Endothelial cell of umbilical vein (primary cell): ENCODE measurements around the gene FBLIM1.

ENCODE experiments used
- EZH2 ChIP-seq: IDR thresholded peaks from 2 replicates; pipeline ENCODE4 v1.6.1; 2012; ENCODE audit warnings: borderline replicate concordance, low read depth, mild to moderate bottlenecking, moderate library complexity, low read length, inconsistent platforms; ENCODE audit not compliant: severe bottlenecking
- FOS ChIP-seq: IDR thresholded peaks from 2 replicates; pipeline ENCODE4 v1.6.1; 2011; ENCODE audit warnings: mild to moderate bottlenecking, low read length, moderate library complexity, borderline replicate concordance; ENCODE audit not compliant: insufficient read depth
- GATA2 ChIP-seq: IDR thresholded peaks from 2 replicates; pipeline ENCODE4 v1.7.0; 2011; ENCODE audit warnings: low read depth, mild to moderate bottlenecking, moderate library complexity, mixed read lengths, low read length; ENCODE audit not compliant: insufficient read length, insufficient read depth
- JUN ChIP-seq: IDR thresholded peaks from 2 replicates; pipeline ENCODE4 v1.6.1; 2011; ENCODE audit warnings: borderline replicate concordance, low read depth; ENCODE audit not compliant: insufficient read length, insufficient read depth
- MYC ChIP-seq: IDR thresholded peaks from one replicate; pipeline ENCODE4 v1.6.1; 2011; ENCODE audit warnings: mild to moderate bottlenecking, low read depth, low read length
- POLR2A ChIP-seq: IDR thresholded peaks from 2 replicates; pipeline ENCODE4 v1.6.1; 2012; ENCODE audit warnings: low read depth, mild to moderate bottlenecking, control low read depth, low read length
- POLR2AphosphoS5 ChIP-seq: IDR thresholded peaks from 2 replicates; pipeline ENCODE4 v1.6.1; 2012; ENCODE audit warnings: low read depth, mild to moderate bottlenecking, control low read depth, low read length, moderate library complexity; ENCODE audit not compliant: insufficient read depth
- TF ChIP-seq, protein P1 (sequence below), 2 donors: IDR thresholded peaks; 1 replicate in 1 of 2; 2 replicates in 1 of 2; pipeline ENCODE4 v1.5.1; 2011; ENCODE audit warnings: low read length in 2 of 2, mild to moderate bottlenecking in 2 of 2, moderate library complexity in 2 of 2, control low read depth in 1 of 2, inconsistent platforms in 1 of 2, low read depth in 1 of 2; ENCODE audit not compliant: insufficient read depth in 1 of 2; ENCODE audit errors: extremely low read depth in 1 of 2
- TF ChIP-seq, protein P2 (sequence below): IDR thresholded peaks from 2 replicates; pipeline ENCODE4 v1.6.1; 2011; ENCODE audit not compliant: insufficient read depth, insufficient read length

DNA sequence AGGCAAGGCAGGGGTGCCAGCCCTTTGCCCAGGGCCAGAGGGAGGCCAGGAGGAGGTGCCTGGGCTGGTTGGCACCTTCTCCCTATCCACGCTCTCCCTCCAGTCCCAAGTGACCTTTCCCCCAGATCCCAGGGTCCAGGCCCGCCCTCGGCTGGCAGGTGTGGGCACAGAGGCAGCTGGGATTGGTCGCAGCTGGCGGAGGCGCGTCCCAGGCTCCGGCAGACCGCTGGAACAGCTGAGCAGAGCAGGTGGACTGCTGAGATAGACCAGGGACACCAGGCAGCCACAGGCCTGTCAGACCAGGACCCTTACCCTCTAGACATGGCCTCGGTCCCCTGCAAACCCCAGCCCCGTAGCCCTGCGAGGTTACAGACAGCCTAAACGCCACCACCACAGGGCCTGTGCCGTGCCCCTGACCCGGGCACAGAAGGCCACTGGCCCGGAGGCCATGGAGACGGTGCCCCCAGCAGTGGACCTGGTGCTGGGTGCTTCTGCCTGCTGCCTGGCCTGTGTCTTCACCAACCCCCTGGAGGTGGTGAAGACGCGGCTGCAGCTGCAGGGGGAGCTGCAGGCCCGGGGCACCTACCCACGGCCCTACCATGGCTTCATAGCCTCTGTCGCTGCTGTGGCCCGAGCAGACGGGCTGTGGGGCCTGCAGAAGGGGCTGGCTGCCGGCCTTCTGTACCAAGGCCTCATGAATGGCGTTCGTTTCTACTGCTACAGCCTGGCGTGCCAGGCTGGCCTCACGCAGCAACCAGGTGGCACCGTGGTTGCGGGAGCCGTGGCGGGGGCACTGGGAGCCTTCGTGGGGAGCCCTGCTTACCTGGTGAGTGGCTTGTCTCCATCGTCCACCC lies 22.3 kb upstream of the FBLIM1 start, which contains the start of gene SLC25A34:
- TF ChIP-seq EZH2: no peak
- TF ChIP-seq, protein P1, sequence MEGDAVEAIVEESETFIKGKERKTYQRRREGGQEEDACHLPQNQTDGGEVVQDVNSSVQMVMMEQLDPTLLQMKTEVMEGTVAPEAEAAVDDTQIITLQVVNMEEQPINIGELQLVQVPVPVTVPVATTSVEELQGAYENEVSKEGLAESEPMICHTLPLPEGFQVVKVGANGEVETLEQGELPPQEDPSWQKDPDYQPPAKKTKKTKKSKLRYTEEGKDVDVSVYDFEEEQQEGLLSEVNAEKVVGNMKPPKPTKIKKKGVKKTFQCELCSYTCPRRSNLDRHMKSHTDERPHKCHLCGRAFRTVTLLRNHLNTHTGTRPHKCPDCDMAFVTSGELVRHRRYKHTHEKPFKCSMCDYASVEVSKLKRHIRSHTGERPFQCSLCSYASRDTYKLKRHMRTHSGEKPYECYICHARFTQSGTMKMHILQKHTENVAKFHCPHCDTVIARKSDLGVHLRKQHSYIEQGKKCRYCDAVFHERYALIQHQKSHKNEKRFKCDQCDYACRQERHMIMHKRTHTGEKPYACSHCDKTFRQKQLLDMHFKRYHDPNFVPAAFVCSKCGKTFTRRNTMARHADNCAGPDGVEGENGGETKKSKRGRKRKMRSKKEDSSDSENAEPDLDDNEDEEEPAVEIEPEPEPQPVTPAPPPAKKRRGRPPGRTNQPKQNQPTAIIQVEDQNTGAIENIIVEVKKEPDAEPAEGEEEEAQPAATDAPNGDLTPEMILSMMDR (IDR thresholded peaks at IDR 0.05; ENCODE audit: extremely low read depth in 1 of 2, insufficient read depth in 1 of 2, low read depth in 1 of 2, low read length in 2 of 2): peak in 1 of 2 donors; percentile 13
- TF ChIP-seq JUN: no peak
- no peak for TF ChIP-seq POLR2AphosphoS5
- no peak for TF ChIP-seq FOS
- TF ChIP-seq MYC: no peak
- TF ChIP-seq, protein P2, sequence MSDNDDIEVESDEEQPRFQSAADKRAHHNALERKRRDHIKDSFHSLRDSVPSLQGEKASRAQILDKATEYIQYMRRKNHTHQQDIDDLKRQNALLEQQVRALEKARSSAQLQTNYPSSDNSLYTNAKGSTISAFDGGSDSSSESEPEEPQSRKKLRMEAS: no peak
- TF ChIP-seq POLR2A: no peak
- no peak for TF ChIP-seq GATA2
